Measurements from ENCODE around the gene SLC1A2. TPM values are rescaled to one million over a fixed set of nuclear protein-coding genes. Genes with fewer than 3 reads are reported as not detected.
A peak's percentile ranks its signal among the peaks of the same experiment; 100 is the strongest.

SLC1A2 gene
- total RNA-seq, 1 experiment from 2014 or later = 0.50 TPM

DNA sequence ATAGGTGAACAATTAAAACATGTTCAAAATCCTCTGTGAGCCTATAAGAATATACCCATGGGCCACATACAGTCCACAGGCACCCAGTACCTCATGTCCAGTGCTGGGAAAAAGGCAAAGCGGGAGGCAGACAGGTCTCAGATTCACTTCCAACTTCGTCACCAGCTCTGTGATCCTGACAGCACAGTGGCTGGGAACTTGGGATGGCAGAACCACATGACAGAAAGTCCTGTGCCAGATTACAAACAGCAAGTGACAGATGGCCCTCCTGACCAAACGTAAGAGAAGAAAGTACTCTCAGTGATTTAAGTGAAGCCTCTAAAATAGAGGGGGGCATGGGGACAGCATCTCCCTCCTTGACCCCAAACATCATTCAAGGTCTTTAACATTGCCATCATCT is 5.8 kb downstream of the SLC1A2 start:
- peaks cover 65% of the 10 kb centered on the region for H3K27me3 Mint-ChIP-seq (ENCODE audit: low read depth)
- H3K27ac Mint-ChIP-seq = no peak overlapping the region
- no peak overlapping the region for H3K4me3 Mint-ChIP-seq
- ATAC-seq (no peak), DNase-seq (ENCODE audit: low spot score) (no peak)
- H3K9me3 Mint-ChIP-seq = no peaks in the 10 kb centered on the region
- TF ChIP-seq ETV6 (CRISPR knock-in tag; IDR thresholded peaks at IDR 0.05) (no peak), GABPB1 (CRISPR knock-in tag; IDR thresholded peaks at IDR 0.05) (no peak), ZBTB21 (CRISPR knock-in tag; IDR thresholded peaks at IDR 0.05; ENCODE audit: borderline replicate concordance) (no peak), ELF4 (CRISPR knock-in tag; IDR thresholded peaks at IDR 0.05; ENCODE audit: low read depth) (no peak), FOXJ3 (CRISPR knock-in tag; IDR thresholded peaks at IDR 0.05; ENCODE audit: borderline replicate concordance) (no peak), IRF2 (CRISPR knock-in tag; IDR thresholded peaks at IDR 0.05; ENCODE audit: borderline replicate concordance, low read depth) (no peak)
- TF ChIP-seq, protein P1, sequence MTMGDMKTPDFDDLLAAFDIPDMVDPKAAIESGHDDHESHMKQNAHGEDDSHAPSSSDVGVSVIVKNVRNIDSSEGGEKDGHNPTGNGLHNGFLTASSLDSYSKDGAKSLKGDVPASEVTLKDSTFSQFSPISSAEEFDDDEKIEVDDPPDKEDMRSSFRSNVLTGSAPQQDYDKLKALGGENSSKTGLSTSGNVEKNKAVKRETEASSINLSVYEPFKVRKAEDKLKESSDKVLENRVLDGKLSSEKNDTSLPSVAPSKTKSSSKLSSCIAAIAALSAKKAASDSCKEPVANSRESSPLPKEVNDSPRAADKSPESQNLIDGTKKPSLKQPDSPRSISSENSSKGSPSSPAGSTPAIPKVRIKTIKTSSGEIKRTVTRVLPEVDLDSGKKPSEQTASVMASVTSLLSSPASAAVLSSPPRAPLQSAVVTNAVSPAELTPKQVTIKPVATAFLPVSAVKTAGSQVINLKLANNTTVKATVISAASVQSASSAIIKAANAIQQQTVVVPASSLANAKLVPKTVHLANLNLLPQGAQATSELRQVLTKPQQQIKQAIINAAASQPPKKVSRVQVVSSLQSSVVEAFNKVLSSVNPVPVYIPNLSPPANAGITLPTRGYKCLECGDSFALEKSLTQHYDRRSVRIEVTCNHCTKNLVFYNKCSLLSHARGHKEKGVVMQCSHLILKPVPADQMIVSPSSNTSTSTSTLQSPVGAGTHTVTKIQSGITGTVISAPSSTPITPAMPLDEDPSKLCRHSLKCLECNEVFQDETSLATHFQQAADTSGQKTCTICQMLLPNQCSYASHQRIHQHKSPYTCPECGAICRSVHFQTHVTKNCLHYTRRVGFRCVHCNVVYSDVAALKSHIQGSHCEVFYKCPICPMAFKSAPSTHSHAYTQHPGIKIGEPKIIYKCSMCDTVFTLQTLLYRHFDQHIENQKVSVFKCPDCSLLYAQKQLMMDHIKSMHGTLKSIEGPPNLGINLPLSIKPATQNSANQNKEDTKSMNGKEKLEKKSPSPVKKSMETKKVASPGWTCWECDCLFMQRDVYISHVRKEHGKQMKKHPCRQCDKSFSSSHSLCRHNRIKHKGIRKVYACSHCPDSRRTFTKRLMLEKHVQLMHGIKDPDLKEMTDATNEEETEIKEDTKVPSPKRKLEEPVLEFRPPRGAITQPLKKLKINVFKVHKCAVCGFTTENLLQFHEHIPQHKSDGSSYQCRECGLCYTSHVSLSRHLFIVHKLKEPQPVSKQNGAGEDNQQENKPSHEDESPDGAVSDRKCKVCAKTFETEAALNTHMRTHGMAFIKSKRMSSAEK (CRISPR knock-in tag; IDR thresholded peaks at IDR 0.05; ENCODE audit: borderline replicate concordance) = no peak
- TF ChIP-seq, protein P2, sequence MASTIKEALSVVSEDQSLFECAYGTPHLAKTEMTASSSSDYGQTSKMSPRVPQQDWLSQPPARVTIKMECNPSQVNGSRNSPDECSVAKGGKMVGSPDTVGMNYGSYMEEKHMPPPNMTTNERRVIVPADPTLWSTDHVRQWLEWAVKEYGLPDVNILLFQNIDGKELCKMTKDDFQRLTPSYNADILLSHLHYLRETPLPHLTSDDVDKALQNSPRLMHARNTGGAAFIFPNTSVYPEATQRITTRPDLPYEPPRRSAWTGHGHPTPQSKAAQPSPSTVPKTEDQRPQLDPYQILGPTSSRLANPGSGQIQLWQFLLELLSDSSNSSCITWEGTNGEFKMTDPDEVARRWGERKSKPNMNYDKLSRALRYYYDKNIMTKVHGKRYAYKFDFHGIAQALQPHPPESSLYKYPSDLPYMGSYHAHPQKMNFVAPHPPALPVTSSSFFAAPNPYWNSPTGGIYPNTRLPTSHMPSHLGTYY (CRISPR knock-in tag; IDR thresholded peaks at IDR 0.05) = no peak
- ChIA-PET CTCF (no interaction called here), POLR2A (no interaction called here)
- H3K36me3 Mint-ChIP-seq = no peaks in the 10 kb centered on the region
- H3K4me1 Mint-ChIP-seq = peaks cover 9% of the 10 kb centered on the region

DNA sequence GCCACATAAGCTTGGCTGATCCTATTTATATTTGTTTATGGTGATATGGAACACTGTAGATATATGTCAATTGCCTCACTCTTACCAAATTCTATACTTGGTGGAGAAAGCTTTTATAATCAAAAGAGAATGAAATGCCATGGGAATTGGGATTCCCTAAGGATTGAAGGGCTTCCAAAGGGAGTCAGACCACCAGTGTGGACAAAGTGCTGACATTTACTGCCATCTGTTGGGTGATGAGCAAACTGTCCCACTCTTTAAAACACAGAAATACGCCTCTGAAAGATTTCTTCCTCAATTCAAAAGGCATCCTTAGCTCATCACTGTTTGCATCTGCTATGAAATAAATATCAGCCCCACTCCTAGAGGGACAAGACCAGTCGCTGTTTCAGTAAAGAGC is 7.1 kb downstream of the SLC1A2 start:
- TF ChIP-seq, protein P3, sequence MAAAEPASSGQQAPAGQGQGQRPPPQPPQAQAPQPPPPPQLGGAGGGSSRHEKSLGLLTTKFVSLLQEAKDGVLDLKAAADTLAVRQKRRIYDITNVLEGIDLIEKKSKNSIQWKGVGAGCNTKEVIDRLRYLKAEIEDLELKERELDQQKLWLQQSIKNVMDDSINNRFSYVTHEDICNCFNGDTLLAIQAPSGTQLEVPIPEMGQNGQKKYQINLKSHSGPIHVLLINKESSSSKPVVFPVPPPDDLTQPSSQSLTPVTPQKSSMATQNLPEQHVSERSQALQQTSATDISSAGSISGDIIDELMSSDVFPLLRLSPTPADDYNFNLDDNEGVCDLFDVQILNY (CRISPR knock-in tag; IDR thresholded peaks at IDR 0.05) = no peak
- TF ChIP-seq, protein P4, sequence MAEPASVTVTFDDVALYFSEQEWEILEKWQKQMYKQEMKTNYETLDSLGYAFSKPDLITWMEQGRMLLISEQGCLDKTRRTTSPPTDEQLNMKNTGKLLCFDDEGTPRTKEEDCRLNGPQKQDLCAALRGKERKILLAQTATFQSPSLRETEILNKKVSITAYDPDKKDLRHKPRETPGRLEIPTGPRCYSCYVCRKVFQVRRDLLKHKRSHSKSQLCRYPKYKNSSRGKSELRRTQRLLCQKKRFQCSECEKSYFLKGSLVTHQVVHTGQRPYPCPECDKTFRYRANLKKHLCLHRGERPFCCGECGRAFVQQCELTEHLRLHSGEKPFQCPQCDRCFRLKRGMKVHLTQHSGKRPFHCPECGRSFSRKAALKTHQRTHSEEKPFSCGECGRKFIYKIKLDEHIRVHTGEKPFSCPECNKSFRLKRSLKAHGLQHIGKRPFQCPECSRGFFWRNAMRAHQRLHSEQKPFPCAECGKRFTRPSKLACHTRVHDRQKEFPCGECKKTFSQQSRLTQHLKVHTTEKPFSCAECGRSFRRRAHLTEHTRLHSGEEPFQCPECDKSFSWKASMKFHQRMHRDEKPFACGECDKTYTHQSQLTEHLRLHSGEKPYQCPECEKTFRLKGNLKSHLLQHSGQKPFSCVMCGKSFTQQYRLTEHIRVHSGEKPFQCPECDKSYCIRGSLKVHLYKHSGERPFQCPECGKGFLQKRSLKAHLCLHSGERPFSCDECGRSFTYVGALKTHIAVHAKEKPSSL (CRISPR knock-in tag; conservative IDR thresholded peaks at IDR 0.05) = no peak
- TF ChIP-seq ZNF416 (CRISPR knock-in tag; IDR thresholded peaks at IDR 0.05) = no peak
- ChIA-PET POLR2A (no interaction called here), CTCF (interaction anchor here (0.6 to 1.2 kb wide), 10 partner anchors 20 to 898 kb away, joined by 3 to 8 read pairs (median 3); partner anchors contain the start of genes ELF5 and PAMR1)
- no peak overlapping the region for H3K4me3 Mint-ChIP-seq
- peak; percentile 88 for ATAC-seq
- no peaks in the 10 kb centered on the region for H3K9me3 Mint-ChIP-seq
- H3K27me3 Mint-ChIP-seq (ENCODE audit: low read depth) = peaks cover 52% of the 10 kb centered on the region
- no peaks in the 10 kb centered on the region for H3K36me3 Mint-ChIP-seq
- H3K27ac Mint-ChIP-seq = no peak overlapping the region
- DNase-seq (ENCODE audit: low spot score) = no peak
- no peaks in the 10 kb centered on the region for H3K4me1 Mint-ChIP-seq

DNA sequence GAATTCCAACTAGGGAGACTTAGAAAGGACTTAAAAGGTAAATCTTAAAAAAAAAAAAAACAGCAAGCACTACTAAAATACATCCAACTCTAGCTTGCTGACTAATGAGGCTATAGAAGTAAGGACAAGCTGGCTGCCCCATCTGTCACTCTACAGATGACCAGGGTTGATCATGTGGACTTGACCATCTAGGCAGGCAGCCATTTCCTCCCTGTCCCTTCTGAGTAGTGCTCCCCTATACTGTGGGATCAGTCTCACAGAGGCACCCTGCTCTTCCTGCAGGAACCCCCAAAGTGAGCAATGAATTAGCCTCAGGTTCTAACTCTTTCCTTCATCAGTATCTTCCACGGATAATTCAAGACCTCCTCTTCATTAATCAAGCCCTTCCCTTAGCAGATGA is 12.3 kb downstream of the SLC1A2 start:
- Mint-ChIP-seq H3K9me3 (no peaks in the 10 kb centered on the region), H3K36me3 (no peaks in the 10 kb centered on the region), H3K27ac (no peak overlapping the region), H3K27me3 (ENCODE audit: low read depth) (peaks cover 17% of the 10 kb centered on the region), H3K4me1 (peaks cover 8% of the 10 kb centered on the region), H3K4me3 (no peak overlapping the region)
- no peak for ATAC-seq
- POLR2A ChIA-PET = no interaction called here
- no peak for DNase-seq (ENCODE audit: low spot score)
- TF ChIP-seq, protein P5, sequence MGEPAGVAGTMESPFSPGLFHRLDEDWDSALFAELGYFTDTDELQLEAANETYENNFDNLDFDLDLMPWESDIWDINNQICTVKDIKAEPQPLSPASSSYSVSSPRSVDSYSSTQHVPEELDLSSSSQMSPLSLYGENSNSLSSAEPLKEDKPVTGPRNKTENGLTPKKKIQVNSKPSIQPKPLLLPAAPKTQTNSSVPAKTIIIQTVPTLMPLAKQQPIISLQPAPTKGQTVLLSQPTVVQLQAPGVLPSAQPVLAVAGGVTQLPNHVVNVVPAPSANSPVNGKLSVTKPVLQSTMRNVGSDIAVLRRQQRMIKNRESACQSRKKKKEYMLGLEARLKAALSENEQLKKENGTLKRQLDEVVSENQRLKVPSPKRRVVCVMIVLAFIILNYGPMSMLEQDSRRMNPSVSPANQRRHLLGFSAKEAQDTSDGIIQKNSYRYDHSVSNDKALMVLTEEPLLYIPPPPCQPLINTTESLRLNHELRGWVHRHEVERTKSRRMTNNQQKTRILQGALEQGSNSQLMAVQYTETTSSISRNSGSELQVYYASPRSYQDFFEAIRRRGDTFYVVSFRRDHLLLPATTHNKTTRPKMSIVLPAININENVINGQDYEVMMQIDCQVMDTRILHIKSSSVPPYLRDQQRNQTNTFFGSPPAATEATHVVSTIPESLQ (CRISPR knock-in tag; IDR thresholded peaks at IDR 0.05) = no peak
- TF ChIP-seq TEAD4 (CRISPR knock-in tag; IDR thresholded peaks at IDR 0.05) (no peak), GABPB1 (CRISPR knock-in tag; IDR thresholded peaks at IDR 0.05) (no peak), JUN (CRISPR knock-in tag; IDR thresholded peaks at IDR 0.05) (no peak), CBFB (CRISPR knock-in tag; IDR thresholded peaks at IDR 0.05; ENCODE audit: low read depth) (no peak)
- TF ChIP-seq, protein P1 (CRISPR knock-in tag; IDR thresholded peaks at IDR 0.05; ENCODE audit: borderline replicate concordance) = no peak
- TF ChIP-seq, protein P2 (CRISPR knock-in tag; IDR thresholded peaks at IDR 0.05) = no peak
- CTCF ChIA-PET = no interaction called here
